GM23248 (cell line): Measurements from ENCODE around the gene ZNF74.

ENCODE experiments used
- EZH2 ChIP-seq: fragments of 200-600 bp; sonication (generic); IDR thresholded peaks from 2 replicates; pipeline ENCODE4 v1.6.1; 2018; ENCODE audit warnings: antibody characterized with exemption, mild to moderate bottlenecking; ENCODE audit not compliant: insufficient read depth, poor library complexity, severe bottlenecking
- EZH2phosphoT487 ChIP-seq: fragments of 200-600 bp; sonication (generic); IDR thresholded peaks from 2 replicates; pipeline ENCODE4 v1.6.1; 2018; ENCODE audit warnings: antibody characterized with exemption, moderate library complexity, mild to moderate bottlenecking, low read depth; ENCODE audit not compliant: insufficient read depth

DNA sequence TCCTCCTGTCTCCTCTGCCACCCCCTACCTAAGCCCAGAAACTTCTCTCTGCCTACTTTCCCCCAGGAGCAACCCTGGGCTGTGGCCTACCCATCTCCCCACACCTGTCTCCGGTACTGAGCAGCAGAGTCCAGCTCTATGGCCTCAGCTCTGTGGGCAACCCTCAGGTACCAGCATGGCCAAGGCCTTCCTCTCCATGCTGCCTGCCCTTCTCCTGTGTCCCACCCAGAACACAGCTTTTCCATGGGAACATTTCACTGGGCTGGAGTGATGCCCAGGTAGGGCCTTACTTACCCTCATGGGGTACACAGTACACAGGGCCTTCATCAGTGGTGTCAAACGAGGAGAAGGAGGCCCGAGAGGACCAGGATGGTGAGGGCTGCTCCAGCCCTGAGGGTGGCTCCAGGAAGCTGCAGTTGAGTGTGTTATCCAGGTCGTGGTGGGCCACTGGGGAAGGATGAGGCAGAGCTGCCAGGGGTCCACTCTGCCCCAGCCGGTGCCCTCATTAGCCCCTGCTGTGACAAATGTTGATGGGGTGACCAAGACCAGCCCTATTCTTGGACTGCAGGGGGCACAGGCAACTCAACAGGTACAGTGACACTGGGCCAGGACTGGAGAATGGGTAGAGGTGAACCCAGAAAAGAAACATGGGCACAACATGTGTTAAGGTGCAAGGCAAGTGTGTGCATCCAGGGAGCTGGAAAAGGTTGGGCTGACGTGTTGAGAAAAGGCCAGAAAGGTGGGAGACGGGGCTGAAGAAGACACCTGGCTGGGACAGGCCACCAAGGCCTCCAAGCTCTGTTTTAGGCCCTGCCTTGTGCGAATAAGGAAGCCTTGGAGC, 33.4 kb downstream of the ZNF74 start:
- TF ChIP-seq EZH2 (no peak), EZH2phosphoT487 (no peak)
